HG02588 (cell line): Measurements from ENCODE around the gene MSL3B.
"Not testable (repeated sequence)": the region's sequence is repeated elsewhere in the genome, so short reads cannot be mapped to it uniquely, and the experiment has no call there.

Experiments
- ATAC-seq: cut with Tn5 transposase; IDR thresholded peaks from one replicate; pipeline ENCODE4 v1.9.1; 2021; ENCODE audit warnings: mild to moderate bottlenecking, moderate library complexity; ENCODE audit not compliant: unreplicated experiment

Gene MSL3B

GRCh38 chr2:233867993-233868532 is at the start of gene MSL3B:
Gene MSL3B (minus strand): TSS chr2:233868386.
- peak; percentile 69 for ATAC-seq

GRCh38 chr2:233917116-233917515 is 48.9 kb upstream of the MSL3B start, which contains the start of gene TRPM8:
Gene TRPM8 (plus strand): TSS chr2:233917373. CDS start chr2:233926538, 9,165 bp downstream.
- ATAC-seq: no peak

- no peak for ATAC-seq
These were observed 46.9 kb upstream of the MSL3B start for GRCh38 chr2:233915128-233915527.

- no peak for ATAC-seq
These were observed 44.7 kb upstream of the MSL3B start for GRCh38 chr2:233912691-233913423.

GRCh38 chr2:233907627-233908026 is 39.4 kb upstream of the MSL3B start:
- ATAC-seq: no peak

GRCh38 chr2:233905945-233906344 is 37.8 kb upstream of the MSL3B start:
- no peak for ATAC-seq

- no peak for ATAC-seq
These were observed 33.7 kb upstream of the MSL3B start for GRCh38 chr2:233901884-233902283.

GRCh38 chr2:233901367-233901766 is 33.2 kb upstream of the MSL3B start:
- no peak for ATAC-seq

GRCh38 chr2:233896253-233896652 is 28.1 kb upstream of the MSL3B start:
- not testable (repeated sequence) for ATAC-seq

- no peak for ATAC-seq
These were observed 24.6 kb upstream of the MSL3B start for GRCh38 chr2:233892793-233893192.

- ATAC-seq: no peak
These were observed 14.2 kb upstream of the MSL3B start for GRCh38 chr2:233882353-233882752.

- ATAC-seq: not testable (repeated sequence)
These were observed 3.9 kb upstream of the MSL3B start for GRCh38 chr2:233872125-233872524.

- no peak for ATAC-seq
These were observed 3.2 kb upstream of the MSL3B start for GRCh38 chr2:233871432-233871831.

- ATAC-seq: no peak
These were observed 1.7 kb downstream of the MSL3B start for GRCh38 chr2:233866479-233866878.

GRCh38 chr2:233865838-233866237 is 2.3 kb downstream of the MSL3B start:
- no peak for ATAC-seq

- ATAC-seq: no peak
These were observed 5.9 kb downstream of the MSL3B start for GRCh38 chr2:233862261-233862768.

GRCh38 chr2:233858331-233858730 is 9.9 kb downstream of the MSL3B start:
- ATAC-seq: no peak

GRCh38 chr2:233857511-233858141 is 10.6 kb downstream of the MSL3B start:
- no peak for ATAC-seq

- ATAC-seq: no peak
These were observed 12.0 kb downstream of the MSL3B start for GRCh38 chr2:233856184-233856583.

- no peak for ATAC-seq
These were observed 12.8 kb downstream of the MSL3B start for GRCh38 chr2:233855345-233855744.

- ATAC-seq: peak; percentile 97
These were observed 13.8 kb downstream of the MSL3B start, which contains the start of gene HJURP for GRCh38 chr2:233854241-233854981. Gene HJURP (minus strand): TSS chr2:233854535. CDS start chr2:233854500, 35 bp downstream.
